Hypothalamus (tissue), 51 donors: ENCODE results near the gene EIF2D.
"Not testable (repeated sequence)": the region's sequence is repeated elsewhere in the genome, so short reads cannot be mapped to it uniquely, and the experiment has no call there.

Experiments used
- DNase-seq, 51 donors: peaks; one replicate each; lab custom pipeline; 2025; lab: John Stamatoyannopoulos, UW

The EIF2D gene

GRCh38 chr1:206636671-206637070, 24.4 kb upstream of the EIF2D start:
- no peak for DNase-seq

- peak in 1 of 51 donors; percentile 20 for DNase-seq
These were observed 23.7 kb upstream of the EIF2D start for GRCh38 chr1:206635978-206636345.

- peak in 50 of 51 donors; percentile 46 to 96 (median 88) for DNase-seq
These were observed 23.1 kb upstream of the EIF2D start, which contains the start of gene DYRK3 for GRCh38 chr1:206635080-206635977. Gene DYRK3 (plus strand): TSS chr1:206635536. CDS start chr1:206635704, 168 bp downstream.

DNA sequence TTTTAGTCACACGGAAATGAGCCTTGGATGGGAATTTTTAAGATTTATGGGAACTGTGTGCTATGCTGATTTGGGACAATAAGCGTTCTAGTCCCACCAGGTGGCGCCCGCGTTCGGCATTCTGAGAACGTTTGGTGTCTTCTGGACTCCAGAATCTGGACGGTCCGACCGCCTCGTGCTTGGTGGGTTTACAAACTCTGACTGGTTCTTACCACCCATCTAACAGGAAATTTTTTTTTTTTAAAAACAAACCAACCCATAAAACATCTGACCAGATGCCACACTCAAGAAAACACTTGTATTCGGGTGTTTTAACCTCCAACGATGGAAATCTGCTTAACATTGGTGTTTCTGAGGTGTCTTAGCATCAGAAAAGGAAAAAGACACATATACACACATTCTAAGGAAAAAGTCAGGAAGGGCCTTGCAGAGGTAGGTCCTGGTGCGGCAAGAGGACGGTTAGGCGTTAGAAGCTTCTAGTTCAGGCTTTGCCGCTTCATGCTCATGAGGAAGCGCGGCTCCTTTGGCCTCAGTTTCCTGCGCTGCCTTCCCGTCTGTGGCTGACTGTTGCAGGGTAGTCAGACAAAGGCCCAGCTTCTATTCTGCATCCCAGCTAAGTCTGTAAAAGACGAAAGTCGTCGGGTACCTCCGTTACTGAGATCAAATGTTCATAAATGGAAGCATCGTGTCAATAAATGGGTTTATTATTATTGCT, 22.3 kb upstream of the EIF2D start:
- DNase-seq = peak in 50 of 51 donors; percentile 9 to 99 (median 78)

DNA sequence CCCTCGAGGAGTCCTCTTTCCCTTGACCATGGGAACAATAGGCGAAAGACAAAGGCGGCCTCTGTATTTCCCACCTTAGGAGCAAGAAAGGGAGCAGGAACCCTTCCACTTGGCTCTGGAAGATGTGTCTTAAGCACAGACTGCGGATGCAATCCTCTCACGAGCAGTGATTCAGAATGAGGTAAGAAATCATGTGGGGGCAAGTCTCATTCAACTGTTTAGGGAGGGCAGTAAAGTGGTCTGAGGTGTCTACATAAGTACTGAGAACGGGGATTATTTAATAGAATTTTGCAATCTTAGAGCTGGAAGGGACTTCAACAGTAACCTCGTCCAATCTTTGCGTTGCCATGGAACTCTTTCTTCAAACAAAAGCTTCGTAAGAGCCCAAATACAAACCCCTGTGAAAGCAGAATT, 21.4 kb upstream of the EIF2D start:
- DNase-seq = peak in 2 of 51 donors; percentile 14 to 28

DNA sequence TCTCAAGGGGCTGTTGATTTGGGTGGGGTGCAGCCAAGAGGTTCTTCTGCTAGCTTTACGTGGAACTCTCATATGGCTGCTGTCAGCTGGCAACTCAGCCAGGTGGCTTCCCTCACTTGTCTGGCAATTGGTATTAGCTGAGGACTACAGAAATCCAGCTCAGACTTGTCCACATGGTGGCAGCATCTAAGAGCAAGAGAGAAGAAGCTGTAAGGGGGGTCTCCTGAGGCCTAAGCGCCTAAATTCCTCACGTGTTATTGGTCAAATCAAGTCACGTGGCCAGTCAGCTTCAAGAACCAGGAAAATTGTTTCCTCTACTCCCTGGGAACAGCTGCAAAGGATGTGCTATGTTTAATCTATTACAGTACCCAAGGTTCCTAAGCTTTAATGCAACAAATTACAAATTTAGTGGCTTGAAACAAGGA, 18.8 kb upstream of the EIF2D start:
- peak in 7 of 51 donors; percentile 9 to 23 (median 13) for DNase-seq

DNA sequence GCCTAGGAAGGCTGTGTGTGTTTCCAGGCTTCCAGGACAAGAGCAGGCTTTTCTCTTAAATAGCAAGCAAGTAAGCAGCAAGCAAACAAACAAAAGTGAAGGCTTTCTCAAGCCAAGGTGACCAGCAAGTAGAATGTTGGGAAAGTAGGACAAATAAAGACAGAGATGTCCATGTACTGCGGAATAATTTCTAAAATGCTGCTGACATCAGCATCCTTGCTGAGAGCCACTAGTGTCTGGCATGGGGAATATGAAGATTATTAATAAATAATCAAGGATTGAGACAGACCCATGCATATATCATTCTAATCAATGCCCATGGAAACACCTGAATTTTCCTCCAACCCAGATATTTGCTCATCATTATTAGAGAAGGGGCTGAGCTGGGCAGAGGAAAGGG, 16.7 kb upstream of the EIF2D start:
- no peak for DNase-seq

DNA sequence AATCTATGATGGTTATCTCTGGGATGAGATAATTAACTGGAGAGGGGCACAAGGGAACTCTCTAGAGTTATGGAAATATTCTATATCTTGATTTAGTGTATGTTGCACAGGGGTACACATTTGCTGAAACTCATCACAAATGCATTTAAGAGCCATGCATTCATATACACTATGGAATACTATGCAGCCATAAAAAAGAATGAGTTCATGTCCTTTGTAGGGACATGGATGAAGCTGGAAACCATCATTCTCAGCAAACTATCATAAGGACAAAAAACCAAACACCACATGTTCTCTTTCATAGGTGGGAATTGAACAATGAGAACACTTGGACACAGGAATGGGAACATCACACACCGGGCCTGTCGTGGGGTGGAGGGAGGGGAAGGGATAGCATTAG, 14.1 kb upstream of the EIF2D start:
- not testable (repeated sequence) for DNase-seq

- DNase-seq = no peak
These were observed 2.9 kb downstream of the EIF2D start for GRCh38 chr1:206609229-206609991.

DNA sequence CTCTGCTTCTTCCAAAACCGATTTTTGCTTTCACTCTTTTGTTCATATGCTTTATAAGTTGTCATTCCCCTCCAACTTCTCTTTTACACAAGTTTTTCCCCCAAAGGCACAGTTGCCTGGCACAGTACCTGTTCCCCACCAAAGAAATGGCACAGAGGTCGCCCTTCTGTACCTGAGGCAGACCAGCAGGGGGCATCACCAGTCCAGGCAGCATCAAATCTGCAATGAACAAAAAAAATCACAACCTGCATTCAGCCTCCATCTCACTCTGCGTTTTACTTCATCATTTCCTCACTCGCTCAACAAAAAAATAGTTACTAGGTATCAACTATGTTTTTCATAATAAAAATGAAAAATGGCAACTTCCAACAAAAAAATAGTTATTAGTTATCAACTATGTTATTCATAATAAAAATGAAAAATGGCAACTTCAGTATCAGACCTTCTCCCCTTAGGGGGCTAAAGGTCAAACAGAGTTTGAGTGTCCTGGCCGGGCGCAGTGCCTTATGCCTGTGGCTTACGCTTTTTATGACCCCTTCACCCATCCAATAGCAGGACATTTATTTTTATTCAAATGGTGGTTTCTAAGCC, 4.1 kb downstream of the EIF2D start:
- DNase-seq = peak in 6 of 51 donors; percentile 7 to 28 (median 14)

GRCh38 chr1:206606867-206607266, 5.4 kb downstream of the EIF2D start:
- no peak for DNase-seq

GRCh38 chr1:206604861-206605260, 7.4 kb downstream of the EIF2D start:
- DNase-seq = no peak

- no peak for DNase-seq
These were observed 11.7 kb downstream of the EIF2D start for GRCh38 chr1:206600527-206600926.

GRCh38 chr1:206596319-206596666, 16.0 kb downstream of the EIF2D start:
- DNase-seq = no peak

GRCh38 chr1:206595581-206596318, 16.5 kb downstream of the EIF2D start:
- no peak for DNase-seq

DNA sequence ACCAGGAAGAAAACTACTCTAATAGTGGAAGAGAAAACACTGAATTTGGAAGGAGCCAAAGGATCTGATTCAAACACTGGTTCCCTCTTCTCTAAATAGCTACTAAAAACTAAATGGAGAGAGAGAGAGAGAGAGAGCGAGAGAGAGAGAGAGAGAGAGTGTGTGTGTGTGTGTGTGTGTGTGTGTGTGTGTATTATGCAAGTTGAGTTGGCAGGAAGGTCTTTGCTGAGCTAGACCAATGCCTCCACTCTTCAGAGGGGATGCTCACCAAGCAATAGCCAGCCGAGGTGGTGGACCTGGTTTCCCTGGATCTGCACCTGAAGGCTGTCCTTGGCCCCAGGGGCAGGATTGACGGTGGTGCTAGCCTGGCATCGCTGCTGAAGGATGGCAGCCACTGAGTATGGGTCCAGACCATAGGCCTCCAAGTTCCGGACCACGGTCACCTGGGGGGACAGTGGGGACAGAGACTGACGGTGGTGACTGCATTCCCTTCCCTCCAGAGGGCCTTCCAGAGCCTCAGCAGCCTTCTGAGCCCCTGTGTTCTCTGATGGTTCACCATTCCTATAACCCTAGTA, 18.8 kb downstream of the EIF2D start:
- no peak for DNase-seq

DNA sequence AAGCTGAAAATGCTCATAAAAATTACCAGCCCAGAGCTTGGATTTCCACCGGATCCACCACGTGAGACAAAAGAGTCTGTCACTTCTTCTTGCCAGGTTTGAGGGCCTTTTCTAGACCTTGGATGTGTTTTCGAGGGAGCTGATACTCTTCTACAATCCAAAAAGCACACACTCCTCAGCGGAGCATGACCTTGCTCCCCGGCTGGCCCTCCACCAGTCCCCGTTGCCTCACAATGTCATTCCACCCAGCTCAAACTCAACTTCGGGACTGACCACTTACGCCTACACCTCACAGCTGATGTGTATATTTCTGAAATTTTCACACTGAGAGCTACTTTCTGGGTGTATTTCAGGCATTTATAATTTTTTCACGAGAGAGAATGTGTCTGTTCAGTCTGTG, 20.6 kb downstream of the EIF2D start:
- no peak for DNase-seq

GRCh38 chr1:206591226-206591625, 21.0 kb downstream of the EIF2D start:
- DNase-seq = no peak

- DNase-seq = peak in 1 of 51 donors; percentile 27
These were observed 22.1 kb downstream of the EIF2D start for GRCh38 chr1:206590025-206590758.
